ENCODE results near the gene RASGRP3.
"Not testable (repeated sequence)": the region's sequence is repeated elsewhere in the genome, so short reads cannot be mapped to it uniquely, and the experiment has no call there.

Gene RASGRP3

DNA sequence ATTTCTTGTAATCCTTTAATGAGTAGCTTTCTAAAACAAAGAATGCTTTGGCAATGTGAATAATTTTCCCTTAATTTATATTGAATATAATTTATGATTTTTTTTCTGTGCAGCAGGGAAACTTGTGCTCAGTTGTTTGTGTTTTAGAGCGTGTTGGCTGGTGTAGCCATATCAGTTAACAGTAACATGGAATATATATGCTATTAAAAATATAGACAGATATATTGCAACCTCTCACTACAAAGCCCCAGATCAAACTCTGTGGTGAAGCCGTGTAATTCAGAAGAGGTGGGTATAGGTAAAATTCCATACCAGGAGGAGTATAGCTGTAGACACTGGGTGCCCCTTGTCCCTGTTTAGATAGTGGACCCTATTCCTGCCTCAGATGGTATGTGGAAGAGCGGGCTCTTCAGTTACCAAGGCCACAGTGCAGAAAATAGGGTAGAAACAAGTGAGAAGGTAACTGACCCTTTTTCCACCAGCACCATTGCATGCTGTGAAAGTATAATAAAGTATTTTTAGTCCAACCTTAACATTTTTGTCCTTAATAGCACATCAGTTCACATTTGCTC is 18.1 kb upstream of the RASGRP3 start:
- no peak for DNase-seq

DNA sequence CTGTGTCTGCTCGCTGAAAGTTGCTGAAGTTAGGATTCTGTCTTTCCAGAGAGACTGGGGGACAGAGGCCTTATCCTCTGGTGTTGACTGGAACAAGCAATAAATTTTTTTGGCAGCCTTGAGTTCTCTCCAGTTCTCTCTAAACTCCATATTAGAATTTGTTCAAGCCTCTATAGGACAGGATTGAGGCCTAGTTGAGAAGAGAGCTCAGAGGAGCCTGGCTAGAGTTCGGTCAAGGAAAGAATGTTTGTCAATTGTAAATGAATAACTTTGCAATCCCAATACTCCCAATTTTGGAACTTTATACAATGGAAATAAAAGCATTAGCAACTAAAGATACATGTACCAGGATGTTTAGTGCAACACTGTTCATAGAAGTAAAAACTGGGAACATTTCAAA is 16.7 kb upstream of the RASGRP3 start:
- DNase-seq = no peak

DNA sequence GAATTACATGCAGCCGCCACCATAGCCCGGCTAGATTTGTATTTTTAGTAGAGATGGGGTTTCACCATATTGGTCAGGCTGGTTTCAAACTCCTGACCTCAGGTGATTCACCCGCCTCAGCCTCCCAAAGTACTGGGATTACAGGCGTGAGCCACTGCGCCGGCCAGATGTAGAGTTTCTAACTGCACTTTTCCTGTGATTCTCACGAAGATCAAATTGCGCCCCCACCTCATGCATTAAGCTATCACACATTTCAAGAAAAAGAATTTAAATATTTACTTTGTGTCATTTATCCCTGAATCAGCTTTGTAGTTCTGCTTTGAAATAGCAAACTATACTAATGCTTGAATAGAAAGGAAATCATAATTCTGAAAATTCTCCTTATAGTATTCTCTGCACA is 13.9 kb upstream of the RASGRP3 start:
- DNase-seq = not testable (repeated sequence)

DNA sequence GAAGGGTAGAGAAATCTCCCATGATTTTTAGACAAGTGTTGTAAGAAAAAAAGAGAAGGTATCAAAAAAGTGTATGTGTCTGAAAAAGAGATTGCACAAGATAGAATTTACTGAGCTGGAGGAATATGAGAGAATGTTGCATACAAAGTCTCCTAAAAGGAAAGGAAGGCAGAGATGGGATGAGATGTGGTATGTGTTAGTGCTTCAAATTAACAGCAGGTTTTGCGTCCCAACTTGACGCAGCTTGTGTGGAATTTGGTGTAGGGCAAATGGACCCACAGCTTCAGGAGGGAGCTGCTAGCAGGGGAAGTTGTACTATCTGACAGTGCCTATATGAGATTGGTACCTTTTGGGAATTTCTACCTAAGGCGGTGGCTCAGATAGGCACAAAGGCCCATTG is 9.0 kb upstream of the RASGRP3 start:
- DNase-seq = no peak

DNA sequence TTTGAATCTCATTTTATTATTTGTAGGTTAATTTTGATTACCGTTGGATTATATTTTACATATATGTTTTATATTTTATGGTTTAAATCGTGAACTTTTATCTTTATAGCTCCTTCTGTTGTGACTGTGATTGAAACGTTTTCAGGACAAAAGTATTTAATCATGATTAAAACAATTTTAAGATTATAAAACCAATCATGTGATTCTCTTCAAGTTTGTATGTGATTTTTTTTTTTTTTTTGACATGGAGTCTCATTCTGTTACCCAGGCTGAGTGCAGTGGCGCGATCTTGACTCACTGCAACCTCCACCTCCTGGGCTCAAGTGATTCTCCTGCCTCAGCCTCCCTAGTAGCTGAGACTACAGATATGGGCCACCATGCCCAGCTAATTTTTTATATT is 7.2 kb upstream of the RASGRP3 start:
- DNase-seq = no peak

DNA sequence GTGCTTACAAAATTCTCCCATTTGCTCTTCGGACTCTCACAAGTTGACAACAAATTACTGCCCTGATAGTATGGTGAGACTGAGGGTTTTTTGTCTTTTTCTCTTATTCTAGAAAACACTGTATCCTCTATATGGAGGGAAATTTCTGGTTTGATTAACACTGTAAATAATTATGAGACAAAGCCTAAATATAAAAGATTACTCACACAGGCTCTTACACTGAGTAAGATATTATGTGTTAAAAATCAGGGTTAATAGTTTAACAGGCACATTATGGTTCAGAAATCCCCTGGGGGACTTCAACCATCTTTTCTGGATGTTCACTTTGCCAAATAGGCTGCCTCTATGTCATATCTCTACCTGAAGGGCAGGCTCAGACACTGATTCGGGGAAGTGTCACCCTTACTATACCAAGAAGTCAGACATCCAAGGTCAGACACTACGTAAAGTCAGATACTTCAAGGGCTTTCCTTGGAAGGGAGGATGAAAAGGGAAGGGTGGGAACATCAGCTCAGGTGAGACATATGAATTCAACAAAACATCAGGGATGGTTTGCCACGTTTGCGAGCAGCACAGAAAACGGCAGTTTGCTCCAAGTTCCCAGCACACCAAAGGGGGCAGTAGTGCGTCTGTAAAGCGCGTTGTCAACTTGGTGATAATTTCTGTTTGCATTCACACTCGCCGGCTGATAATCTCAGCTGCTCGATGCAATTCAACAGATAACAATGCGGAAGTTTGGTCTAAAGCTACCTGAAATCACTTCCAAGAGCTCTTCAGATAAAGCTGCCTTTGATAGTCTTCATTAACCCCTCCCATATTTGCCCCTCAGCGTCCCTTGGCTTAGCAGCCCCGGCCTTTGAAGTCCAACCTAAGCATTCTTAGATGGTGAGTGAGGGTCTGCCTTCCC is 972 bp upstream of the RASGRP3 start:
- no peak for DNase-seq

DNA sequence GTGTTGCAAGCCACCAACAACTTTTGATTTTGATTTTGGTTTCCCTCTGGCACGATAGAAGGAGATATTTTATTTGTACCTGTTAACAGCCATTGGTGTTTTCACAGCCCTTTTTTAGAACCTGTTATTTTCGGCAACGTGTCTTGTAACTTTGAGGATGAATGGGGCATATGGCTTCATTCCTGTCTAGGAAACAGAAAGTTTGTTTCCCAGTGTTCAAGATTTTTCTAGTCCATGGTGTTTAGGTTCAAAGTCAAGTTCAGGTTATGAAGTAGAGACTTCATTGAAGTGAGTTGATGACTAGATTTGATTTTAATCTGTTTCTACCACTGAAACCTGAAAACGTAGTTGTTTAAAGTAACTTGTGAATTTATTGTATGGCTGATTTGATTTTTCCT is 343 bp downstream of the RASGRP3 start:
- no peak for DNase-seq

DNA sequence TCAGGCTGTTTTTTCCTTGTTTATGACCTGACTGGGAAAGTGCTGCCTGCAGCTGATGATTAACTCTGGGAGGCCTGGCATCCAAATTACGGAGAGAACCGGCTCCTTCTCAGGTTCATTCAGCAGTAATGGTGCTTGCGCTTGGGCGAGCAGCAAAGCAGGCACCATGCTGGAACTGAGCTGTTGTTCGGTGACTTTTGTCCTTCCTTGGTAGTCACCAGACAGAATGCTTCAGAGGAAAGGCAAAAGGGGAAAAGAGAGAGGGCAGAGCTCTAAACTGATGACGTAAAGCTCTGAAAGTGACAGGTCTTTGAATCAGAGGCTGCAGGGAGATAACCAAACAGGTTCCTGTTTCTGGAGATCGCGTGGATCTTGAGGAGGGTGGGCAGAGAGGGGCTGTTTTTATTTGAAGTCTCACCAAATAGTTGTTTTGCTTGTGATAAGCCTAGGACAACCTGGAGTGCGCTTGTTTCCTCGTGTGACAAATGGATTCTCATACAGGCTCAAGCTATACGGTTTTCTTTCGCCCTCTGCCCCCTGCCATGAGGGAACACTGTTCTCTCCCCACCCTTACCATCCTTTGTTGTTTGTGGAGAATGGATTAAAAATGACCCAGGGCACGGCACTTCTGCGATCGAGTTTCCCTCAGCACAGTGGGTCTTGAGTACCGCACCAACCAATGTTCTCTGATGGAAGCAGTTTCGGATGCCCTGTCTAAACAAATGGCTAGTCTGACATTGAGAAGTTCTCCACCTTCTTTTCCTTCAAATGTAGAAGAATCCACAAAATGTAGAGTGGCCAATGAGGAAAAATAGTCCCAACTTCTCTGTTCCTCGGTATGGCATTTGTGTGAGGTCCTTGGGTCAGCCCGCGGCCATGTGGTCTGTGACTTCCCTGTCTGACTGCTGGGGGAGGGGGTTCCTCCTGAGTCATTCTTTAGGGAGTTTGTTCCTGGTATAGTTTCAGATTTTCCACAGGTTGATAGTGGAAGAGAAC is 1.3 kb downstream of the RASGRP3 start:
- no peak for DNase-seq

DNA sequence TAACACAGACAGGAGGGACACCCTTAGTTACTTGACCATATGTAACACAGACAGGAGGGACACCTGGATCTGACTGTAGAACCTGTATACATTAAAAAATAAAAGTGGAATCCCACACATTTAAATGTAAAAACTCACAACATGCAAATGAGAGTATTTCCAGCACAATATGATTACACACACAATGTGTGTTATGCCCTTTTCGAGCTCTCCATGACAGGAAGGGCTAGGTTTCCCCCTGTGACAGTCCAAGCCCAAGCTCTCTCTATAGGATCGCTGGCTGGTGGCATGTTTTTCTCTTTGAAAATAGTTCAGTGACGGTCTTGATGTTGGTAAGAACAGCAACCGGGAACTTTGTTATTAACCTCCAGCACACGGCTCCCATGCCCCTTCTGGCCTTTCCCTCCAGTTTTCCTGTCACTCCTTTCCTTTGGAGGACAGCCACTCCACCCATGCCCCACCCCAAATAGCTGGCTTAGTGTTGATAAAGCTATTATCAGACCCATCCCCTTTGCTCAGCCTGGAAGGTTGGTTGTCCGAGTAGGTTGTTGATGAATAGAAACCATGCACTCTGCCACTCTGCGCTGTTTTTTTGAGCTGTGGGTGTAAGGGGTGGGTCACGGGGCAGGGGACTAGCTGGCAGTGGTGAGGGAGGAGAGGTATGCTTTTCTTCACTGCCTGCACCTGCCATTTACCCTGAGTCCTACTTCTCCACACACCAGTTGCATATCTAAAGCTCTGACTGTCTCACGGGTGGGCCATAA is 2.7 kb downstream of the RASGRP3 start:
- no peak for DNase-seq

DNA sequence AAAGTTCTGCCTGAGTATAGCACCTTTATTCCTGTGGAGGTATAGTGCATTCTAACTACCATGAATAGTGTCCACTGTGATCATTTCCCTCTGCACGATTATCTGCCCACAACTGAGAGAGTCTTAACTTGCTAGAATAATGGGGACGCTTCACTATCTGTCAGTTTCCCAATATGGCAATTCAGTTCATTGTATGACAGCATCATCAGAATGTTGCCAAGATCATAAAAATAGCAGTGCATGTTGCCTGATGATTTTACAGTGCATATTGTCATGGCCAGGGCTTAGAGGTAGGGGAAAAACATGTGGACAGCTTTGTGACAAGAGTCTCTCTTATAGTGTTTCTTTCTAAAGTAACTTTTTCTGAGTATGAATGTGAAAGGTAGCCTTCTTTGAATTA is 6.1 kb downstream of the RASGRP3 start:
- no peak for DNase-seq

DNA sequence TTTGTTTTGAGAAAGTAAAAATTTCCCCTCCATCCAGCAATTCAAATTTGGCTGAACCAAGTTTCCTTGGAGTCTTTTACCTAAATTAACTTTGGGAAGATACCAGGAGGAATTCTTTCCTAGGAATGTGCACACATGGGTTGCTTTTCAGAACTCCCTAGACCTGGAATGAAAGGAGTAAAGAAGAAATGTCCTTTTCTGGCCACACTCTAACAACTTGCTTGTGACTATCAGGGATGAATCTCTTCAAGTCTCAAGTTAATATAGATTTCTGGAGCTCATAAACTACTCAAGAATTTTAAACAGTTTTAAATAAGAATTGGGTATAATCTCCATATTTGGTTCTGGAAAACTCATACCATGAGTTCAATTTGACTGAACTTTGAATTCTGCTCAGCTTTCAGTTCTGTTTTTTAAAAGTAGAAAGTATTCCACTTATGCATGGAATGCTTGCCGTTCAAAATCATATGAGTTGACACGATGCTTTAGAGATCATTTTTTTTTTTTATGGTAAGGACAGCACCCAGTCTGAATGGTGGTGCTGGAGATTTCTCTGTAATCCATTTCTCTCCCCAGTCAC is 7.7 kb downstream of the RASGRP3 start:
- DNase-seq = no peak

DNA sequence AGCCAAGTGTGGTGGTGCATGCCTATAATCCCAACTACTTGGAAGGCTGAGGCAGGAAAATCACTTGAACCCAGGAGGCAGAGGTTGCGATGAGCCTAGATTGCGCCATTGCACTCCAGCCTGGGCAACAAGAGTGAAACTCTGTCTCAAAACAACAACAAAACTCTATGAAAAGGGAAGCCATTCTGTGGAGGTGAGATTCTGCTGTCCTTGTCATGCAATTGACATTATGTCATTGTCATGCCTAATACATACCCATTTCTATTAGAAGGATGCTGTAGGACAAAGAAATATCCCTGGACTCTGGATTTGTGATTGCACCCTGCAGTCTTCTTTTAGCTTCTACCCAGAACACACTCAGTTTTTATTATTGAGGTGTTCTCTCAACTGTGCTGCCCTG is 8.6 kb downstream of the RASGRP3 start:
- DNase-seq = no peak

DNA sequence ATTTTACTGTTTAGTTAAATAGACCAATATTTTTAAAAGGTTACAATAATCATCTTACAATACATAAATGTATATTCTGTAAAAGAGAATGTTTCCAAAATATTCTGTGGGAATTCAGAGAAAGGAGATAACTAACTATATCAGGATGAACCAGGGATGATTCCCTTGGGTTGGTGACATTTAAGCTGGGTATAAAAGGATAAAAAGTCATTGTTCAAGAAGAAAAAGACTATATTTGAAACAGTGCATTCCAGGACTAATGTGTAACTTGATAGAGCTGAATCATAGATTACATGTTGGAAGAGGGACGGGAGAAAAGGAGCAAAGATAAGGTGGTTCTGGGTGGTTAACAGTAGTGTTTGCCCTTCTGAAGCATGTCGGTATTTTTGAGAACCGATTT is 10.1 kb downstream of the RASGRP3 start:
- DNase-seq = no peak

DNA sequence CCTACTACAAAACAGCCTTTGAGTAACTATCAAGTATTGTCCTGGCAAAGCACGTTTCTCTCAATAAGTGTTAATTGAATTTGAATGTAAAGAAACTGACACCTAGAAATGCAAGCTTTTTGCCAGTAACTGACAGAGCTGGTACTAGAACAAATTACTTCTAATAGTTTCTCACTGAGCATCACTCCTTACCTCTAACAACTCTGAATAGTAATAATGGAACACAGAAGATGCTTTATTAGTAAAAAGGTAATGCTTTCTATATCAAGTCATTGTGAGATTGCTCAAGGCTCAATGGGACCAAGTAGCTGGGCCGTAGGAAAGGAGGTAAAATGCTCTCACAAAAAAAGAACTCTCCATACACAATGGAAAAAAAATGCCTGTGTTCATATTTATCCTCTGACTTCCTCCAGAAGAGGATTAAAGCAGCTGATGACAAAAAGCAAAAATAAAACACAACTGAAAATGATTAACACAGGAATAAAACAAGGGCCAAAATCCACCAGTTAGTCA is 11.8 kb downstream of the RASGRP3 start:
- no peak for DNase-seq

DNA sequence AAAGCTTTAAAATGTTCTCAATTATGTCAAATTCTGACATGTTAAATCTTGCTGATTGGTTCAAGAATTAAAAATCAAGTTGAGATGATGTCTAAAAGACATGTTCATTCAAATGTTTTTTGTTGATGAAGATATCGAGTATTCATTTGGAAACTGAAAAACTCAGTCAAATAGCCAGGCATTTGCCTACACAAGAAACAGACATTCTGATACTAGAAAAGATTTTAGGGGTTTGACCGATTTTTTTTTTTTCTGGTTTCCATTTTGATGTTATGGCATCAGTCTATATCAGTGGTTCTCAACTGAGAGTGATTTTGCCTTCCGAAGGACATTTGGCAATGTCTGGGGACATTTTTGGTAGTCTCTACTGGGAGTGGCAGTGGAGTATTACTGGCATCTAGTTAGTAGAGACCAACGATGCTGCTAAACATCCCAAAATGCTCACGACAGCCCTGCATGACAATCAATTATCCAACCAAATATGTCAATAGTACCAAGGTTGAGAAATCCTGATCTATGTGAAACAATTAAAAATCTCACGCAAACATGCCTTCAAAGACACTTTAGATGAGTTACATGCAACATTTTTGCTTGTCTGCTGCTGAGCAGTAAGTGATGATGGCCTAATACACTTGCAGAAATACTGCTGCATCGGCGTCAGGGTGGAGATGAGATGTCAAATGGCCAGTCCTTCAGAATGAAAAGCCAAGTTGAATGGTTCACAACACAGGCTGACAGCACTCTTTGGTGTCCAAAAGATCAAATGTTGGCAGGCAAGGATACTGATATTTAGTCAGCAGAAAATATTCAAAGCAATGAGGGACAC is 12.5 kb downstream of the RASGRP3 start:
- no peak for DNase-seq

DNA sequence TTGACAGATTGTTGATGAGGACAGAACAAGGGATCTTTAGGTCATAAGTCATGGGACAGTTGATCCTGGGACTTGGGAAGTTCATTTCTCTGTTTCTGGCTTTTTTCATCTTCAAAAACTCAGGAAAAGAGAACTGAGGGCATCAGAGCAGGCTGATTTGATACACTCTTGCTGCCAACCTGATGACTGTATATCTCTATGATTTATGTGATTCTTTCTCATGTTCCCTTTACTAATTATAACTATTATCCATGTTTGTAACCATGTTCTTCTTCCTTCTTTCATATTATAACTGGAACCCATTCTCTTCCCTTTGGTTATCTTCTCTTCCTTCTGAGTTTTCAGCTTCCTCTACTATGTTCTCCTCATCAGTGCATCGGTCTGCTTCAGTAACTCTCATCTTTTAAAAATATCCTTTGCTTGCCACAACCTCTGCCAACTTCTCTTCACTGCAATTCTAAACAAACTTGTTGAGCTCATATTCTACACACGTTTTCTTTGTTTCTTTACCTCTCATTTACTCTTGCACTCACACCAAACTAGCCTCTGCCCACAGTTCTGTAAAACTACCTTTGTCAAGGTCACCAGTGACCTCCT is 13.5 kb downstream of the RASGRP3 start:
- DNase-seq = no peak

DNA sequence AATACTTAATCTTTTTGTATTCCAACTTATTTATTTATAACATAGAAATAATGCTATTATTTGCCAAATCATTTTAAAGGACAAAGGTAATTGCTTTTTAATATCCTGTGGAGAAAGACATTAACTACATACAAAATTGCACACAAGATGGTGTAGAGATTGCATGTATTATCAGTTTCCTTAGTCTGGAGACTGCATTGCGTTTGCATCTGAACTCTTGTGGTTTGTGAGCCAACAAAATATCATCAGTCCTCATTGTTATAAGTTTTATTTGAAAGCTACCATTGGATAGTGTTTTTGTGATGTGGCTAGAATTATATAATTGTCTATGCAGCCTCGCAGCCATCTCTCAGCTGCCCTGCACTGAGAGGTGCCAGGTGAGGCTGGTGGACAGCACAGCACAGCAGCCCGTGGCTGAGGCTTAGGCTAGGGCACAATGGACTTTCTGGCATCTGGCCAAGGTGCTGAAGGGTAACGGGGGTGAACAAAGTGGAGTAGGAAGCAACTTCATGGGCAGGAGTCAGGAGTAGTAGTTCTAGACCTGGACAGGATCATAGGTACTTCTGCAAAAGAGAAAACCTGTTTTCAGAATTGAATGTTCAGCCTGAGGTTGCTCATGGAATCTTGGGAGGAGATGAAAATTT is 15.1 kb downstream of the RASGRP3 start:
- DNase-seq = no peak

DNA sequence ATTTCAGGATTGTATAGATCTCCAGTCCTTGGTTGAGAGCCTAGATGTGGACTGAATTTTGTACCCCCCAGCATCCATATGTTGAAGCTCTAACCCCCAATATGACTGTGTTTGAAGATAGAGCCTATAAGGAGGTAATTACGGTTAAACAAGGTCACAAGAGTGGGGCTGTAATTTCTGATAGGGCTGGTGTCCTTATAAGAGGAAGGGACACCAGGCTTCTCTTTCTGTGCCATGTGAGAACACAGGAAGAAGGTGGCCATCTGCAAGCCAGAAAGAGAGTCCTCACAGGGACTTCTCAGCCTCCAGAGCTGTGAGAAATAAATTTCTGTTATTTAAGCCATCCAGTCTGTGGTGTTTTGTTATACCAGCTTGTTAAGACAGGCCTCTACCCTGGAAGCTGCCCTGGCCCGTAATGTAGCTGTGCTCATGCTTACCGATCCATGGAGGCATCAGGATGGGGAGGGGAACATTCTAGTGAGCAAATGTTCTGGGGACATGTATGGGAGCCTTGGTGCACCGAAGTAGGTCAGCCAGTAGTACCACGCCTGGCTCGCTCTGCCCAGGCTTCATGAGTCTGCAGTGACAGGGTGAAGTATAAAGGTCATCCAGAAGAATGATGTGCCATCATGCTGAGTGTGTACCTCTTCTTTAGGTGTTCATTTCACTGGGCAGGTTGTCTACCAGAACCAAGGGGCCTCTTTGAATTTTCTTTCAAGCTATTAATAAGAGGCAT is 16.1 kb downstream of the RASGRP3 start:
- DNase-seq = no peak

DNA sequence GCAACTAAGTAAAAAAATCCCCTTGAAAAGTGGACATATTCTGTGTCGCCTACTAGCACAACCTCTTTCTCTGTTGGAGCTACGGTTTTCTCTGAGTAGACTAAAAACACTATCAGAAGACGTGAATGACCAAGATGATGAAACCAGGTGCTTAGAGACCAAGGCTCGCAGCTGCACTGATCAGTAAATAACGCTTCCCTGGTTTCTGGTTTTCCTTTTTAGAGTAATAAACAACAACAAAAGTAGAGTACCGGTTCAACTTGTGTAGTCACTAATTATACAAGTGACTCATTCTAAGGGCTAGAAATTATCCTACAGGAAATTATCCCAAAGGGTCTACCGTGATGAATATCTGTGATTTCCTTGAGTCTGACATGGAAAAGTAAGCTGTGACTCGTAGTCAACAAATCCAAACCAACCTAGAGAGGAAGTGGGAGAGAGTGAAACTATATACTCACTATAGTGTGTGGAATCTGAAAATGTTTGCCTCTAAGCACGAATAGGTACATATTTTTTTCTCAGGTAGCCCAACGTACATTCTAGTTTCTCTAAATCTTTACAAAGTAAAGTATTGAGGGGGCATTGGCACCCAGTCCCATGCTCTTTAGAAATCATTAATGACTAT is 17.8 kb downstream of the RASGRP3 start:
- DNase-seq = no peak
